ENCODE data around the gene ARHGAP22.

The ARHGAP22 gene

DNA sequence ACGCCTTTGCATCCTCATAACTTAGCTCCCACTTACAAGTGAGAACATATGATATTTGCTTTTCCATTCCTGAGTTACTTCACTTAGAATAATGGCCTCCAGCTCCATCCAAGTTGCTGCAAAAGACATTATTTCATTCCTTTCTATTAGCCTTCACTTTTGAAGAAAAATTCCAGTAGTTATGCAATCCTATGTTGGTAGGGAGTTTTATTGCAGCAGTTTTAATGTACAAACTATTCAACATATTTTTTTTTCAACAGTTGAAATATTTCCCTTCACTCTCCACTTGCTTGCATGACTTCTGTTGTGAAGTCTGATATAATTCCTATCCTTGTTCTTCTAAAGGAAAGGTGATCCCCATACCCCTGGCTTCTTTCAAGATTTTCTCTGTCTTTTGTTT lies 27.3 kb upstream of the ARHGAP22 start:
- no peak for DNase-seq

DNA sequence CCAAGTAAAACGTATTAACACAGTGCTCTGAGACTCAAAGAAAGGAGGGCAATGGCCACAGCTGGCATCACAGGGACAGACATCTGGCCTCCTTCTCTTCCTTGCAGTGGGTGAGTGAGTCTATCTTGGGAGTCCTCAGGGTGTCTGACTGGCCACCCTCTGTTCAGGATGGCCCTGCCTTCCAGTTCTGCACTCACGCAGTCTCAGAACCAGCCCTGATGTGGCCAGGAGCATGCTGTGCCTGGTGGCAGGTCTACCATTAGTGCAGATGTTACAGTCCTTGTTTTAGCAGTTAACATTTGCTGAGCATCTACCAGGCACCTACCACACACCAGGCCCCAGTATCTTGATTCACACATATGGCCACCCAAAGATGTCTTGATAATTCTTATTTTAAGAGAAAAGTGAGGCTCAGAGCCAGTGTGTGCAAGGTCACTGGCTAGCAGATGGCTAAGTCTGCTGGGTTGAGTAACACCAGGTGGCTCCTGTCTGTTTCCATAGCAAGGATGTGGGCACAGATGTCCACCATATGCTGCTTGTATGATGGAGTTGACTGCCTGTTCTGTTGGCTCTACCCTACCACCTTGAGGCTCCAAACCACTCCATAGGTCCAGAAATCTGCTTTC lies 23.2 kb upstream of the ARHGAP22 start:
- no peak for DNase-seq

DNA sequence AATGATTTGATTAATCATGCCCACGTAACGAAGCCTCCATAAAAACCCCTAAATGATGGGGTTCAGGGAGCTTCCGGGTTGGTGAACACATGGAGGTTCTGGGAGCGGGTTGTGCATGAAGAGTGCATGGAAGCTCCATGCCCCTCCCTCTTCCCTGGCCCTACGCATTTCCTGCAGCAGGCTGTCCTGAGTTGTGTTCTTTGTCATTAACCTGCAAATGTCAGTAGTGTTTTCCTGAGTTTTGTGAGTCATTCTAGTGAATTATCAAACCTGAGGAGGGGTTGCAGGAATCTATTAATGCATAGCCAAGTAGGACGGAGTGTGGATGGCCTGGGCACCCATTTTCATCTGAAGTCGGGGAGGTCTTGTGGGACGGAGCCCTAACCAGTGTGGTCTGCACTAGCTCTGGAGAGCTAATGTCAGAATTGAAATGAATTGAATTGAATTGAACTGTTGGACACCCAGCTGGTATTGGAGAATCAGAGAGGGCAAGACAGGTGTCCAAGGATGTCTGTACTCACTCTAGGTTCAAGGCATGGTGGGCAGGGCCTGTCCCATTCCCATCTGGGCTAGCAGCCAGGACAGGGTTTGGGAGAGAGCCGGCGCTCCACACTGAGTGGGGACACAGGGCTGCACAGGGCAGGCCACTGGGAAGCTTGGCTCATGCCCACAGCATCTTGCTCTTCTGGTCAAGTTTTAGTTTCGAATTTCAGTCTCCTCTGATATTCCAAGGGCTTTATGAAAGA lies 22.3 kb upstream of the ARHGAP22 start:
- no peak for DNase-seq

DNA sequence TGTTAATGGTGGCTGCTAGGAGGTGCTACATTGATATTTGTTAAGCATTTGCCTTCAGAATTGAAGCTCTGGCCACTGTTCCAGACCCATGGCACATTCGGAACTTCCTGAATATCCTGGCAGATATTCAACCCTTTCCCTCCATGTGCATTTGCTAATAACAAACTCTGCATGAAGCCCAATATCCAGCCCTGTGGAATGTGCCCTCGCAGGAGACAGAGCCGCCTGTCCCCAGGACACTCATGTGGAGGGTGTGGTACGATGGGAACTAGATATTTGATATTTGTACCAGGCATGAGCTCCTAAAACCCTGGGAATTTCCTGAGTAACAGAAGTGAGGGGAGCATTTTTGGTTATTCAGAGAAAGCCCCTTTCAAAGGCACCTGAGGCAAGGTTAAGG lies 21.6 kb upstream of the ARHGAP22 start:
- DNase-seq: no peak

DNA sequence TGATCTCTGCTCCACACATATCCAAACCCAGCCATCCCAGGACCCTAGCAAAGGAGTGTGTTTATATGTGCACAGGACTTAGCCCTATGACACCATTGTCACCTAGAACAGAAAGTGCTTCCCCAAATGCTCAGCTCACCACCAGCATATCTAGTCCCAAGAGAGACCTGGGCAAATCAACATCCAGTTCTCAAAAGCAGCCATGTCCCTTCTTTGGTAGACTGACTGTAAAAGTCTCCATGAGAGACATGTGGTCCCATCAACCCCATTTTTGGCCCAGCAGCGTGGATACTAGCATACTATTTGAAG lies 20.9 kb upstream of the ARHGAP22 start:
- DNase-seq: no peak

DNA sequence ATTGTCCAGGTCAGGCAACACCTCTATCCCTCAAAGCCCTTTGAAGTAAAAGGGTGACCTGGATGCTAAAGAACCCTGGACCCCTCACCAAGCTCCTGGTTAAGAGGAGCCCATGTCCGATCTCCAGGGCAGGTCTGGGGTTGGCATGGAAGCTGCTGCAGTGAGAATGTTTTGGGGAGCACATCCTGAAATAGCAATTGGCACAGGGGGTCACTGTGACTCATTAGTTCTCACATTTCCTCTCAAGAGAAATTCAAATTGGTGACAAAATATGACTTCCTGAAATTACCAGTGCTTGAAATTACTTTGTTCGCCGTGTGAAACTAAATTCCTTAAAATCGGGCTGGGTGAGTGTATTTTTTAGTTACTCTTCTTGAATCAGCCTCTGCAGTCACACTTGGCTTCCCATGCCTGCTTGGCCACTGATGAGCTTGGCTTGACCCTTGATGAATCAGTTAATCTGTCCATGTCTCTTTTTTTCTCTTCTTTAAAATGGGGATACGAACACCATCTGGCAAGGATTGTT lies 18.8 kb upstream of the ARHGAP22 start:
- no peak for DNase-seq

DNA sequence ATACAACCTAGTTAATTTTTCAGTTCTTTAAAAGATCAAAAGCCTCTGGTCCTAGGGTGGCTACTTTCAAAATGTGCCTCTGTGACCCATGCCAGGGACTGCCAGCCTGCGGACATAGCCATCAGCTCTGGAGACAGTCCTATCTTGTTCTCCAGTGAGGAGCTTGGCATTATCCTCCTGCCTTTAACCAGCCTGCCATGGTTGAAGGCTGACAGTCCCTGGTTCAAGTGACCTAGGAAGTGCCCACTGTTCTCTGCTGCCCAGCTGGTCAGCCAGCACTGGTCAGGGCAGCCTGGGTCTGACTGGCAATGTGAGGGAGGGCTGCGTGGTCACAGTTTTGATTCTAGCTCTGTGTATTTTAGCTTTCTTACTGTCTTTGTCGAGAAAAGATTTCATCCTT lies 18.1 kb upstream of the ARHGAP22 start:
- DNase-seq: no peak

DNA sequence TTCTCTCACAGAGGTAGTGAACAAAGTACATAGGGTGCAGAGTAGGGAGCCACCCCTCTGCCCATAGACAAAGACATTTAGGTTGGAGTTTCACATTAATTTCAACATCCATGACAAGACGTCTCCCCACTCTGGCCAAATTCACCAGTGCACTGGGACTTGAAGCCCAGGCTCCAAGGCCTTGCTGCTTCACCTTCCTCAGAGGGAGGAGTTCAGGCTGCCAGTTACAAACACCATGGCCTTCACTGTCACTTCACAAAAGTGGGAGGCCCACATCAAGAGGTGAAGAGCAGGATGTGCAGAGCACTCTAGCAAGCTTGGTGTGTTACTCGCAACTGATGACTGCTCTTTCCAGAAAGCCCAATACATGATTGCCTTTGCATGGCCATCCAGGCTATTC lies 15.8 kb upstream of the ARHGAP22 start:
- no peak for DNase-seq

DNA sequence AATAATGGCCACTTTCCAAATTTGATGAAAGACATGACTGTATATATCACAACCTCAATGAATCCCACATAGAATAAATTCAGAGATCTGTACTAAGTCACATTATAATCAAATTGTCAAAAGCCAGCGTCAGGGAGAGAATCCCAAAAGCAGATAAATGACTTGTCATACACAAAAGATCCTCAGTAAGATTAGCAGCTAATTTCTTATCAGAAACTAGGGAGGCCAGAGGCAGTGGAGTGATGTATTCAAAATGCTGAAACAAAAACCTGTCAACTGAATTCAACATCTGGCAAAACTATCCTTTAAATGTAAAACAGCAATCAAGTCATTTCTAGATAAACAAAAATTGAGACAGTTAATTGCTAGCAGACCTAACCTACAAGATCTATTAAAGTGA lies 11.6 kb upstream of the ARHGAP22 start:
- DNase-seq: no peak

DNA sequence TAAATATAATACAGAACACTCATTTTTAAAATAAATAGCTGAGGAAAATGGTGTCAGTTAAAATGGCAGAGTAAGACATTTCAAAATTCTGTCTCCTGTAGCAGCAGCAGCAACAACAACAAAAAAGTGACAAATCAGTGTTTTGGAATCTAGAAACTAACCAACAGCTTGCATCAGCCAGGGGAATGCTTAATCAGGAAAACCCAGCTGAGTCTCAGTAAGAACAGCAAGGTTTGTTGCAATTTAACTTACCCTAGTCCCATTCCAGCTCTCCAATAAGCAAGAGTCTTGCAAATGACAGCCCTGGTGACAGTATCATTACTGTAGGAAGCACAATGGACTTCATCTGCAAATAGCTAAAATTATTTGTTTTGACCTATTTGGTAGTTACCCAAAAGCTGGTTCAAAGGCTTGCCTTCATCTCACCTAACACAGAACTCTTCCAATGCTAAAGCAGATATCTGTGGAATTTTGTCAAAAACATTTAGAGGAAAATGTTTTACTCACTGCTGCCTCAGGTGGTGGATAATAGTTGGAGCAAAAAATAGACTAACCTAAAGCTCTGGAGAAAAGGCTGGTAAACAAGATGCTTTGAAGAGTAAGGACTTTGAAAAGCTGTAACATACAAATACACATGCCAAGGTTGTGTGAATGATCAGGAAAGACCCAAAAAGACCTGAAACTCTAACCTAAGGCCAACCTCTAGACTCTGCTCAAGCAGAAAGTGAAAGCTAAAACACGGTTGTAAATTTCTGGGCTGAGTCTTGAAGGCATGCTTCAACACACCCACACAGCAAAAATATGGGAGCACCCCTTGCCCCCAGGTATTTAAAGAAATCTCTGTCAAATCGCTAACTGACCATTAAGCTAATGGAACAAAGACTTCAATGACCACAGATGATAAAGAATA lies 9.9 kb upstream of the ARHGAP22 start:
- no peak for DNase-seq

DNA sequence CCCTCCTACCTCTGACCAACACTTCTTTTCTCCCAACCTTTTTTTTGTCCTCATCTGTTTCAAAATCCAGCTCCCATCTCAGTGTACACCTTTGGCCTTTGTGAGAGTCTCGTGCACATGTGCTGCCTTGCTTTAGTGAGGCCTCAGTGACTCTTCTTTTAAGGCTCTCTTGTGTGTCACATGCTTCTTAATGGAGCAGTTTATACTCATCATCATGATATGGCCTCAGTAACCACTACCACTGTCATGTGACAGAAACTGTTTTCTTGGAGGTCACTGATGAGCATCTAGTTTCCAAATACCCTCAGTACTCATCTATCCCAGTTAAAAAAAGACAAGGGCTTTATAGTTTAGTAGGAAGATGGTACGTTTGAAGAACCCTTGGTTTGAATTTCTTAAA lies 8.1 kb upstream of the ARHGAP22 start:
- no peak for DNase-seq

DNA sequence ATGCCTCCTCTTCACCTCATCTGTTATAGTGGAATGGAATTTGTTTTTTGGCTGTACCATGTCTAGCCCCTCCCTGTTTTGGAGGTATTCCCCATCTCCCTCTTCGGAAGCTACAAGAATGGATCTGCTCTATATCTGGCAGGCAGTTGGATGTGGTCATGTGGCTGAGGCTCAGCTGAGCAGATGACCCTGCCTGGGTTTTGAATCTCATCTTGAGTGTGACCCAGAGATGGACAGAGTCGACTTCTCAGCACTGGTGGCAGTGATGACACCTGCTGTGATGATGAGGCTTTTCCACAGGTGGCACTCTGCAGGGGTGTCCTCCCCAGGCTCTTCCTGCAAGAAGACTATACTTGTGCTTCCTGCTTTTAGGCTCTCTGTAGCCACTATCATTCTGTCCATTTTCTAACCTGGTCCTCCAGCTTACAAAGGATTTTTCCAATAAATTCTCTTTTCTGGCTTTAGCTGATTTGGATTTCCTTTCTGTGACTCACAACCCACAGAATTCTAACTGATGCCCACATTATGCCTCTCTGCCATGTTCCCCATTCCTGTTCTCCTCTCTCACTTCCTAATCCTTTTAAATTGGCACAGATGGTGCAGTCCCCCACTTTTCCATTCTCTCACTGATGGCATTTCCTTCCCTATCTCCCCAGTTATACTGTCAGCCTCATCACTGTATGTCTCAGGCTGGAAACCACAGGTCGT lies 7.5 kb upstream of the ARHGAP22 start:
- peak in 1 of 3 experiments; percentile 7 for DNase-seq

DNA sequence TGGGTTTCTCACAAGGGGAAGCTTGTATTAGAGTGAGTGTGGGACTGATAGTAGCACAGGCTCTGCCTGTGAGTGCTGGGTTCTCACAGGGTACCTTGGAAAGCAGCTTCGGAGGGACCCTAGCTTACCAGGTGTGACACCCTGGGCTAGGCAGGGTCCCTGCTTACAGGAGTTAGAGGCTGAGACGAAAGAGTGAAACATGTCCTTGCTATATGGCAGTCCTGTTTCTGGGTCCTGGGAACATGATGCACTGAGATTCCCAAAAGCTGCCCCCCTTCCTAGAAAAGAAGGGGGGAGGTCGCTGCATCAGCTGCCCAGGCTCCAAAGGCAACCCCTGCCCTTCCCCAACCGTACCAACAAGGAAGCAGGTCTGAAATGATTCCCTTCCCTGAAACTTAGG lies 6.3 kb upstream of the ARHGAP22 start:
- DNase-seq: no peak

DNA sequence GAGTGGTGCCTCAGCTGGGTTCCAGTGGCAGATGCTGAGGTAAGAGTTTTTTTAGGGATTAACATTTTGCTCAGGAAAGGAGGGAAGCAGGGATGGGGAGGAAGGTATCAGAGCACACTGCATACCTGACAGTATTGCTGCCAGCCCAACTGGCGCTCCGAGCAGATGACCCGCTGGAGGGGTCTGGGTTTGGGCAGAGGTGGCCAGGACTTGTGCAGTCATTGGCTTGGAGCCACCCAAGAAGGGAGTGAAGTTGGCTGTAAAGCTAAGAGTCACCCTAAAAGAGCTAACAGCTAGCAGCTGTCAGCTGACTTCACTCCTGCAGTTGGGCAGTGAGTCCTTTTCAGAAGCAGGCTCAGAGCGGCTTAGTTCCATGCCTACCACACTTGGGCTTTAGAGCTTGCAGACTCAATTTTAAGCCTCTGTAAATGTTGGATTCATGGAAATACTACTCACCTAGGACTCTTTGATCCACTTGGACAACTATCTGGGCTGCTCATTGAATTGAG lies 5.8 kb upstream of the ARHGAP22 start:
- no peak for DNase-seq

DNA sequence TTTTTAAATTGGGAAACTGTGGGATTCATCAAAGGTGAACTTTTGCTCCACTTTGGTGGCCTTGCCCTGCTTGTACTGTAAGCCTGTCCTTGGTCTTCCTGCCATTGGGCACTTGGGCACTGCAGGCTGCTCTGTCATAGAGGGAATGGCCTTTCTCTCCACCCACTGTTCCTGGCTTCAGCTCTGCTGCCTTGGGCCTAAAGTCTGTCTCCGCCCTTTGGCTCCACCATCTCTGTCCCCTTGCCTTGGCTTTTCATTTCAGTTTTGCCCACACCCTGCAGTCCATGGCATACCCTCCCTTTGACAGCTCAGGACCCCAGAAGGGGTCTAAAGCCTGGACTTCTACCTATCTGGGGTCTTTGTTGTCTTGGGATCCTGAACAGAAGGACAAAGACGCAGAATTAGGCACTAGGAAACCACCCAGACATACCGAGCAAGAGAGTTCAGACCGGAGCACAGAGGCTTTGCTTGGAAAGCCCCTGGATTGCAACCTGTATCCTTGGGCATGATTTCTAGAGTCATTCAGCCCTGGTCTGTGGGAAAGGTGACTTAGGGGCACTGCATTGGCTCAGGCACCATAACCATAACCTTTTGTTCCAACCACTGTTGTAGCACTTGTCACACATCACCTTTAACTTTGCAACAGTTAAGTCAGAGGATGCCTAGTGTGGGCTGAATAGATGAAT lies 5.2 kb upstream of the ARHGAP22 start:
- no peak for DNase-seq

DNA sequence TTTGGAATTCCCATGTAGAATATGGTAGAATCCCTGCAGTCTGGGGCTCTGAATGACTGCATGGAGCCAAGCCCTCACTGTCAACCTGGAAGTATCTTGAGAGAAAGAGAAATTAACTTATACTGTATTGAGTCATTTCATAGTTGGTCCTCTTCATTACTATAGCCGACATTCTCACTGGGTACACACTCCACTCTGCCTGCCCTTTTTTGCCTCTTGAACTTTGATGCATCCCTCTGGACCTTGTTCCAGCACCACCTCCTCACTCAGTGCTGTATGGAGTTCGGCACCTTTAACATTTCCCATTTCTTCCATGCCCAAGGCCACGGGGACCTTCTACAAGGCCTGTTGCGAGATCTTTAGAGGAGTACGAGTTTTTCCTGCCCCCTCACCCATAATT lies 4.6 kb upstream of the ARHGAP22 start:
- DNase-seq: no peak

DNA sequence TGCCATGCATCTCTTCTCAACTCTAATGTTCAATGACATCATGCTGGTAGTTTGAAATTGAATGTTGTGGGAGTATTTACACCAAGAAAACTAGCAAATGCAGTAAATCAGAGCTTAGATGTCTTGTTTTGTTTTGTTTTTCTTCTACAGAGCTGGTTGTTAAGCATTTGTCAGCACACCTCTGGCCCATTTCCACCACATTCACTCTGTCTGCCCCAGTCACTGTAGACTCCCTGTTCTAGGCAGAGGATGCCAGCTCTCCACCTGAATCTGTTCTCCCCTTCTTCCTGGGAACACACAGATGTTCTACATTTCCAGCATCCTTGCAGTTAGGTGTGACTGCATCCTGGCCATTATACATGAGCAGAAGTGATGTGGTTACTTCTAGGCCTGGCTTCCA lies 4.1 kb upstream of the ARHGAP22 start:
- no peak for DNase-seq

DNA sequence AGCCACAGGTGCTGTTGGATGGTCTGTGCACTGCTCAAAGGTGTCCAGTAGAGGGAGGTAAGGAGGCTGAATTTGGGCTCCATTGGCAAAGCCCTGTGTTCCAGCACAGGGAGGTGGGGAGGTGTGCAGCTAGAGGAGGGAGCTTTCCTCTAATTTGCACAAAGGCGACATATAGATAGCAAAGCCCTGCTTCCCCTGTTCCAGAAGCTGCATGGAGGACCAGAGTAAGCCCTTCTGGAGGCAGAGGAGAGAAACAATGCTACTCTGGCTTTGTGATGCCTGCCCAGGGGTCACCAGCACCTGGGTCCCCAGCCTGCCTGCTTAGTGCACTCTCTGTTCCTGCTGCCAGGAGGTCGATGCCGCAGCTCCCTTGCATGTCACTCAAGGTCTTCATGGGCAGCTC lies 3.4 kb upstream of the ARHGAP22 start:
- DNase-seq: peak in 2 of 3 experiments; percentile 13 to 37

DNA sequence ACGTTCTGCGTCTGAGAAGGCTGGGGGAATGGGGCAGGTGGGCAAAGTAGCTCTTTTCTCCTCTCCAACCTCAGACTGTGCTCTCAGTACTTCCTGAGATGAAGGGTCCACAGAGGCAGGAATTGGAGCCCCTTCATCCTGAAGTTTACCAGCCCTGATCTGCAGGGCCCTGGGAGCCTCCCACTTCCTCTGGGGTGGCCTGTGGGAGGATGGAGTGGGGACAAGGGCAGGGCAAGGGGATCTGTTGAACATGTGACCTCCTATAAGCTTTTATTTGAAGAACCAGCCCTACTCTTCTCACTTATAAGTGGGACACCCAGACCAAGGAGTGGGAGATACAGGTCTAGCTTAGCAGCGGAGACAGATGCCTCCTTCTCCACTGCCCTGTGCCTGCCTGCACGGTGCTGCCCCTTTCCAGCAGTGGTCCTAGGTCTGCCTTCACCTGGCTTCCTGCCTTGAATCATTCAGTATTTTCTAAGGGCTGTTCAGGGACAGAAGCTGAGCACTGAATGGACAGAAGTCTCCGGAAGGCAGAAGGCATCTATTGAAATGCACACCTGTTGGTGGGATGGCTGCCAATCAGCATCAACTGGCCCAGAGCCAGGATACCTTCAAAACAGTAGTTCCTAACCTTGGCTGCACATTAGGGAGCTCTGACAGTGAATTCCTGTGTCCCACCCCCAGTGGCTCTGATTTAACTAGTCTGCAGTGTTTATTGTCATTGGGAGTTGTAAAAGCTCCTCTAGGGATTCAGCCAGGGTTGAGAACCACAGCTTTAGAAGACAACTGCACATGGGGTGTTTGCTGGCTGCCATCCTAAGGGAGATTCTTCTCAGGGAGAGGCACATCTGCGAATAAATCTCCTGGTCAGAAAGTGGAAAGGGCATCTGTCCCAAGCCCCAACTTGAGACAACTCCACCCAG lies 2.7 kb upstream of the ARHGAP22 start:
- DNase-seq: peak in 1 of 3 experiments; percentile 37

DNA sequence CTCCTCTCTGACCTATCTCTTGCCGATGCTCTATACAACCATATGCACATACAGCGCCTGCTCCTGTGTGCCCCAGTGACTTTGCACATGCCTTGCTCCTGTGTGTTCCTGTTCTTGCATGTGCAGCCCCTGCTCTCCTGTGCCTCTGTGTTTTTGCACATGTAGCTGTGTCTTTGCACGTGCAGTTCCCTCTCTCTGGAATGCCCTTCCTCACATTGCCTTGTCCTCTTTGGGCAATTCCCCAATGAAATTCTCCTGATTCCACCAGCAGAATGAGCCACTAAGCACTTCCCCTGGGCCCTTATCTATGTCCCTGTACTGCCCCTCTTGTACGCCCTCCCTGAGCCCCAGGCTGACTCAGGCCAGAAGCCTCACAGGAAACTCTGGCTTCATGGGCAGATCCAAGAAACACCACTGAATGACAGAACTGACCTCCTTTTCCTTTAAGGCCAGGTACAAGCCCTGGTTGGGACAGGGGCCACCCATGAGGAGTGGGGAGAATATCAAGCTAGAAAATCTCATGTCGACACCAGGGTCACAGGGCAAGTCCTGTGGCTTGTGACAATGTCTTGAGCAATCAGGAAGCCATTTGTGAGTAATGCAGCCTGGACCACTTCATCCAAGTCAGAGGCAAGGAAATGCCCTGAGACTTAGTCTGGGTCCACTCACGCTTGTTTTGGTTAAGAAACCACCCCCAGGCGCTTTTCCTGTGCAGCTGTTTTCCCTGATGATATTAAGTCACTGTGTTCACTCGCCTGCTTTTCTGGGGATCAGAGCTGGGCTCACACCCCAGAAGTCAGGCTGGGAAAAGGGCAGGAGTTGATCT lies 1.9 kb upstream of the ARHGAP22 start:
- no peak for DNase-seq

Data from NCI-H1417 (cell line).